Gastrocnemius medialis (tissue), 4 donors: ENCODE results near the gene BAHCC1. TPM values are rescaled to one million over a fixed set of nuclear protein-coding genes. Genes with fewer than 3 reads are reported as not detected.

Experiments used
- ATAC-seq, 2 donors: fragments of 150-250 bp; one replicate each; pipeline ENCODE4 v1.9.1; 2016
- DNase-seq, 2 donors: peaks; one replicate each; pipeline ENCODE4 v3.0.0-alpha.2; 2019
- H3K27ac ChIP-seq, 4 donors: fragments of 200-600 bp; sonication (generic); 1 replicate in 1 of 4; 2 replicates in 3 of 4; pipeline ENCODE4 v1.5.1; 2016 to 2018; ENCODE audit warnings: mild to moderate bottlenecking in 2 of 4, moderate library complexity in 1 of 4
- H3K27me3 ChIP-seq, 3 donors: fragments of 200-600 bp; sonication (generic) in 2 of 3; 1 replicate in 1 of 3; 2 replicates in 2 of 3; pipeline versions ENCODE4 v1.5.1 to v1.6.0; 2016 to 2019; ENCODE audit warnings: mild to moderate bottlenecking in 1 of 3, moderate library complexity in 1 of 3
- H3K36me3 ChIP-seq, 2 donors: fragments of 200-600 bp; sonication (generic) in 1 of 2; one replicate each; pipeline ENCODE4 v1.5.1; 2017 to 2018
- H3K4me1 ChIP-seq, 2 donors: fragments of 200-600 bp; sonication (generic) in 1 of 2; one replicate each; pipeline ENCODE4 v1.5.1; 2016 to 2017; ENCODE audit warnings: mild to moderate bottlenecking in 2 of 2
- H3K4me3 ChIP-seq, 4 donors: fragments of 200-600 bp; sonication (generic) in 3 of 4; 1 replicate in 1 of 4; 2 replicates in 3 of 4; pipeline ENCODE4 v1.5.1; 2016 to 2019; ENCODE audit warnings: mild to moderate bottlenecking in 2 of 4
- H3K9me3 ChIP-seq, 3 donors: fragments of 200-600 bp; sonication (generic) in 2 of 3; 1 replicate in 1 of 3; 2 replicates in 2 of 3; pipeline ENCODE4 v1.5.1; 2016 to 2019
- CTCF ChIP-seq, 5 experiments: fragments of 450-650 bp in 3 of 5; fragments of 200-600 bp in 2 of 5; sonication (generic) in 2 of 5; IDR thresholded peaks in 4 of 5; conservative IDR thresholded peaks in 1 of 5; 1 replicate in 4 of 5; 2 replicates in 1 of 5; pipeline ENCODE4 v1.5.1; 2016 to 2019; ENCODE audit warnings: antibody characterized with exemption in 5 of 5, mild to moderate bottlenecking in 3 of 5, moderate library complexity in 3 of 5
- POLR2A ChIP-seq, 2 donors: fragments of 450-650 bp; IDR thresholded peaks; one replicate each; pipeline ENCODE4 v1.6.1; 2017; ENCODE audit warnings: antibody characterized with exemption in 2 of 2, mild to moderate bottlenecking in 2 of 2, moderate library complexity in 2 of 2
- in situ Hi-C, 4 donors: fragments of 200-750 bp; cut with MboI; loops; one replicate each; pipeline versions ENCODE4 v1.15.0 to v1.8.0; 2017; ENCODE audit warnings: low sequenced_read_pairs in 4 of 4
- intact Hi-C: fragments of 100-400 bp; cut with DNase I; formaldehyde crosslinking; loops from one replicate; pipeline ENCODE4 v1.15.1; 2023; ENCODE audit warnings: low total_unique reads
- total RNA-seq, 4 donors: library from RNA; depleted of rRNA; stranded (reverse); fragments of >200 nt; gene quantifications; one replicate each; pipeline versions ENCODE4 v1.1.0 to v1.2.3, GENCODE V29; 2016

Gene BAHCC1
- total RNA-seq, 4 donors from 2014 or later, result 2.5 to 8.4 (median 5.8) TPM

- Histone ChIP-seq H3K9me3 (no peaks in the 10 kb centered on the region), H3K4me3 (no peak overlapping the region), H3K4me1 (peaks cover 12 to 20% of the 10 kb centered on the region in 2 donors), H3K36me3 (no peaks in the 10 kb centered on the region), H3K27ac (no peak overlapping the region), H3K27me3 (peaks cover 0 to under 1% (median 0%) of the 10 kb centered on the region in 3 donors)
- ATAC-seq (no peak), DNase-seq (peak in 1 of 2 donors; percentile 34)
- intact Hi-C loops, result no loop called here
- in situ Hi-C loops, result no loop called here
- no peak for TF ChIP-seq CTCF (IDR thresholded peaks at IDR 0.05 in 4 of 5, conservative IDR thresholded peaks at IDR 0.05 in 1 of 5)
- no peak for TF ChIP-seq POLR2A (IDR thresholded peaks at IDR 0.05)
Observed at GRCh38 chr17:81412490-81413093, 17.3 kb downstream of the BAHCC1 start.

GRCh38 chr17:81413497-81414135 lies 18.4 kb downstream of the BAHCC1 start:
- no peak for TF ChIP-seq CTCF (IDR thresholded peaks at IDR 0.05 in 4 of 5, conservative IDR thresholded peaks at IDR 0.05 in 1 of 5)
- no peak for TF ChIP-seq POLR2A (IDR thresholded peaks at IDR 0.05)
- ATAC-seq, result no peak
- no peaks in the 10 kb centered on the region for H3K36me3 ChIP-seq
- H3K27me3 ChIP-seq, result peaks cover 0 to 6% (median 0%) of the 10 kb centered on the region in 3 donors
- H3K27ac ChIP-seq, result no peak overlapping the region
- in situ Hi-C loops, result no loop called here
- no peak for DNase-seq
- no peak overlapping the region for H3K4me3 ChIP-seq
- H3K9me3 ChIP-seq, result no peaks in the 10 kb centered on the region
- intact Hi-C loops, result no loop called here
- peaks cover 20 to 31% of the 10 kb centered on the region in 2 donors for H3K4me1 ChIP-seq

GRCh38 chr17:81414756-81415516 lies 19.7 kb downstream of the BAHCC1 start:
- H3K36me3 ChIP-seq, result no peaks in the 10 kb centered on the region
- TF ChIP-seq POLR2A (IDR thresholded peaks at IDR 0.05), result no peak
- TF ChIP-seq CTCF (IDR thresholded peaks at IDR 0.05 in 4 of 5, conservative IDR thresholded peaks at IDR 0.05 in 1 of 5), result no peak
- DNase-seq (no peak), ATAC-seq (no peak)
- peaks cover 0 to 6% (median 0%) of the 10 kb centered on the region in 3 donors for H3K27me3 ChIP-seq
- no peak overlapping the region for H3K27ac ChIP-seq
- intact Hi-C loops, result no loop called here
- peaks cover 30 to 41% of the 10 kb centered on the region in 2 donors for H3K4me1 ChIP-seq
- no peaks in the 10 kb centered on the region for H3K9me3 ChIP-seq
- in situ Hi-C loops, result no loop called here
- no peak overlapping the region for H3K4me3 ChIP-seq

- in situ Hi-C loops, result no loop called here
- intact Hi-C loops, result no loop called here
- peaks cover 0 to 6% (median 0%) of the 10 kb centered on the region in 3 donors for H3K27me3 ChIP-seq
- H3K36me3 ChIP-seq, result no peaks in the 10 kb centered on the region
- H3K4me1 ChIP-seq, result peaks cover 38 to 49% of the 10 kb centered on the region in 2 donors
- H3K4me3 ChIP-seq, result no peak overlapping the region
- DNase-seq (no peak), ATAC-seq (no peak)
- no peak for TF ChIP-seq CTCF (IDR thresholded peaks at IDR 0.05 in 4 of 5, conservative IDR thresholded peaks at IDR 0.05 in 1 of 5)
- no peak for TF ChIP-seq POLR2A (IDR thresholded peaks at IDR 0.05)
- H3K9me3 ChIP-seq, result no peaks in the 10 kb centered on the region
- H3K27ac ChIP-seq, result no peak overlapping the region
Observed at GRCh38 chr17:81415681-81416080, 20.4 kb downstream of the BAHCC1 start.
